GM21528 (cell line): ENCODE results near the gene SGIP1.
A peak's percentile ranks its signal among the peaks of the same experiment; 100 is the strongest.

Experiments used
- ATAC-seq: cut with Tn5 transposase; IDR thresholded peaks from one replicate; pipeline ENCODE4 v1.9.1; 2021; ENCODE audit warnings: mild to moderate bottlenecking, moderate library complexity; ENCODE audit not compliant: unreplicated experiment, low FRiP score

The SGIP1 gene

GRCh38 chr1:66533804-66534740 is at the start of gene SGIP1:
Gene SGIP1, plus strand, starts transcription at chr1:66534153. Its CDS starts 206 bp downstream, at chr1:66534359.
- no peak for ATAC-seq

DNA sequence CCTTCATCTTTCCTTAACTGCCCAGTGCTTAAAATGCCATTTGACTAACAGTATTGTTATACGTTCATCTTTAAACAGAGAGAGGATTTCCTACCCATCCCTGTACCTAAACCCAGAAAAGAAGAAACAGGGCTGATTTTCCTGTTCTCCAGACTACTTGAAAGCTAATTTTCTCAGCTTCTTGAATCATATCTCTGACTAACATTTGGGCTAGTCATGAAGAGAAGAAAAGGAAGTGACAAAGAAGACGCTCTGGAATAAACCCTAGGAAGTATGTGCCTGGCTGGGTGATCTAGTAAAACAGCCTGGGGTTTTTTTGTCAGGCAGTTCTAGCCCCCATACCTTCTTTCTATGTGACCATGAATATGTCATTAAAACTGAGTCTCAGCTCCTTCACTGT is 44.8 kb upstream of the SGIP1 start:
- ATAC-seq, result no peak

DNA sequence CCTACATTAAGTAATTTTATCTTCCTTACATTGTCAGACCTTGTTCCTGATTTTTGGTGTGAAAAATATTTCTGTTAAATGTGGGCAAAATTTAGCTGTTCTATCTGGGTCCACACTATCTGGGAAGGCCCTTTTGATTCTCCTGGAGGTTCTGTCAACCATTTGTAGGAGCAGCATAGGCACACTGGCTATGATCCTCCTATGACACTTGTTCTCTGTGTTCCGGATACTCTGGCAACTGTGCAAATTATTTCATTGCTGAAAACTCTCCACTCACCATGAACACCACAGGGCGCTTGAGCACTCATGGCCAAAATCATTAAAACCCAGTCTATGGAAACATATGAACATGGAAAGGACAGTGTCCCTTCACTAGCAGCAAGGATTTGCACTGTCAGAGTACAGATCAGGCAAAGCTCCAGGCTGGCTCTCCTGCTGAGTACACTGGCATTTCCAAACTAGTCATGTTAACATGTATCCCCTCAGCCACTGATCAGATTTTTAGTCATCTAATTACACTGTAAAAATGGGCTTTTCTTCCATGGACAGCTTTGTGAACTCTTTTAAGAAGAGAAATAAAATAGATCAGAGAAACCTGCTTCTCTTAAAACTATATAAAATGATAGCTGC is 43.9 kb upstream of the SGIP1 start:
- no peak for ATAC-seq

DNA sequence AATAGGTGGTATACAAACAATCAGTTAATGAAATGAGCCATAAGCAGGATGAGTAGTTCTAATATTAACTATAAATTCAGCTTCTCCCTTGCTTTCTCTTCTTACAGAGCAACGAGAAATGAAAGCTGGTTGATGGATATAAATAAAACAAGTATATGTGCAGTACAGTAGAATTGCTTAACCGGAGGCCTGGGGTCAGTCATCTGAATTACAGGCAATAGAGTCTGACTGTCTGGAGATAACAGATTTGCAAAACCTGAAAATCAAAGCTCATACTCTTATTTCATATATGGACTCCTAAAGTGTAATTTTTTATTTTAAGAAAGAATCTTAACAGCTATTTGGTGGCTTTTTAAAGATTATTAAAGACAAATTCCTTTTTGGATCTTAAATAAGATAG is 43.1 kb upstream of the SGIP1 start:
- ATAC-seq, result peak; percentile 91

DNA sequence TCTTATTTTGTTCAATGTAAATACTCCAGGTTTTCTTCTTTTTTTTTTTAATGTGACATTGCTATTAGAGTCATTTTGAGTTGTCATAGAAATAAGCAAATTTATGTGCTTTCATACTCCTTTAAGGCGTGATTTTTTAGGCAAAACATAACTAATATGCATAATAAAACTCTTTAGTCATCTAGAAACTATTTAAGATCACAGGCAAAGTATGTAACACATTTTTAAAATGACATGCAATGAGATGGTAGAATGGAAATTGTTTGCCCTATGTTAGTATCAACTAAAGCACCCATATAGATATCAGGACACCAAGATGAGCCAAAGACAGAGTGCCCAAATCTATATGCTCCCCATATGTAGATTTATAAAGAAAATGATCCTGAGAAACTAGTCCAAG is 41.5 kb upstream of the SGIP1 start:
- ATAC-seq, result no peak

- no peak for ATAC-seq
These were observed 40.2 kb upstream of the SGIP1 start for GRCh38 chr1:66493731-66494130.

DNA sequence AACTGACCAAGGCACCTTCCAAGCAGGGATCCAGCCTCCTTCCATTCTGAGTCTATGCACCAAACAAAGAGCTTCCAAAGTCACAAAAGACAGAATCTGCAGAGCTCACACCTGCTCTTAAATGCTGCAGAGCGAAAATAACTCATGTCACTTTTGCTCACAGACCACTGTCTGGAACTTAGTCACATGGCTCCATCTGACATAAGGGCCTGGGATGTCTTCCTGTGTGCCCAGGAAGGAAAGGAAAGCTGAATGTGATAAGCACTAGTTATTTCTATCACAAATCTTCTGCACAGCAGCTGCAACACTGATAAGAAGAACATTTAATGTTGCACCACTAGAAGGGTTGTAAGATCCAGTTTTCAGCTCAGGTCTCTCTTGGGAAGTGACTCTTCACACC is 39.5 kb upstream of the SGIP1 start:
- no peak for ATAC-seq

- no peak for ATAC-seq
These were observed 38.5 kb upstream of the SGIP1 start for GRCh38 chr1:66495495-66495894.

- no peak for ATAC-seq
These were observed 36.0 kb upstream of the SGIP1 start for GRCh38 chr1:66497910-66498309.

DNA sequence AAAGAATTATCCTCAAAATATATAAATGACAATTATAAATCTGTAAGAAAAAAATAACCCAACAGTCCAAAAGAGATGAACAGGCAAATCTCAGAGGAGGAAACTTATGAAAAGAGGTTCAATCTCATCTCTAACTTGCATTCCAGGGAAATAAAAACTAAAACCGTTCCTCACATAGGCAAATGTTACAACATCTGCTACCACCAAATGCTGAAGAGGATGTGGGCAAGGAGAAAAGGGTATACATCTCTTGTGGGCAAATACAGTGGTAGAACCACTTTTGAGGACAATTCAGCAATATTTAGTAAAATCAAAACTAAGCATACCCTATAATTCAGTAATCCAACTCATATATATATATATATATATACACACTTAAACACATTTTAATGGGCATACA is 33.7 kb upstream of the SGIP1 start:
- ATAC-seq, result no peak

- ATAC-seq, result no peak
These were observed 31.9 kb upstream of the SGIP1 start for GRCh38 chr1:66502086-66502485.

DNA sequence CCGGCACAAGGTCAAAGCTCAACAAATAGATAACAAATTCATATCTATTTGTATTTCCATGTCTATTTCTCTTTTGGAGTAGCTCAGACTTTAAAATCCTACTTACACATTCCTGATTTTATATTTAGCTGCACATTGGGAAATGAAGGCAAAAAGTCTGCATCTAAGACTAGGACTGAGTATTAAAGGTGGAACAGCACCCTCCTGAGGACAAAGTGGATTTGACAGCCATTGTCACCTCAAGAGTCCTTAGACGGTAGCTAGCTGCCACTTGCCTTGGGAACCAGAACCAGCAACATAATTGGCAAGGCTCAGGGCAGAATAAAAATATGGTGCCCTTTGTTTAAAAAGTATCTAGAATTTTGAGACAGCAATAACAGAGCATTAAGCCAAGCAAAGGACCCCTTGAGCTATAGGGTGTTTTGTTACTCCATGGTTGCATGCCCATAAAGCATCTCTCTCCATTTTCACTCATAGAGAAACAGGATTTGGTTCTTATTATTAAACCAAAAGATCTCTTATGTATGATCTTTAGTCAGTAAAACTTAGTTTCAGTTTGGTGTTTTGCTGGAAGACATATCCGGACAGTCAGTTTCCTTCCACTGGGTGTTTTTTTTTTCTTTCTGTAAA is 30.0 kb upstream of the SGIP1 start:
- peak; percentile 86 for ATAC-seq

- ATAC-seq, result no peak
These were observed 28.1 kb upstream of the SGIP1 start for GRCh38 chr1:66505671-66506392.

DNA sequence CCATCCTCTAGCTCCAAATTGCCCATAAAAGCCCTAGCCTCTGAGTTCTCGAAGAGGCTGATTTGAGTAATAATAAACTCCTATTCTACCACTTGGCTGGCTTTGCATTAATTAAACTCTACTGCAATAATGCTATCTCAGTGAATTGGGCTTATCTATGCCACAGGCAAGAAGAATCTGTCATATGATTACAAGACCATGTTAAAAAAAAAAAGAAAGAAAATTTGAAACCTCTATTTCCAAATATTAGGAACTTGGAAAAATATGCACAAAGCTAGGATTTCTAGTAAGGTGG is 27.6 kb upstream of the SGIP1 start:
- ATAC-seq, result no peak

DNA sequence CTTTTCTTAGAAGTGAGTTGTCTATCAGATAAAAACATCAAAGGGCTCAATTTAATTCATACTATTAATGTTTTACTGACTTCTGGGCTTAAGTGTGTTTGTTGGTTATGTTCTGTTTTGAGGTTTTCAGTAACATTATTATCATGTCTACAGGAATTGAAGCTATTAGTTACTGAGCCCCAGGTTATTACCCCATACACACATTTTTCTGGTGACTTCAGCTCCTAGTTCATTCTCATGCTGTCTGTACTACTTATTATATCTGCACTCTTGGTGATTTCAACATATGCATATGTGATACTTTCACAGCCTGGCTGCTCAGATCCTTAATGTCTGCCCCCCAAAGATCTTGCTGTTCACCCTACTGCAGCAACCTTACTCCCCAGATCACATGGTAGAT is 27.0 kb upstream of the SGIP1 start:
- ATAC-seq, result no peak

DNA sequence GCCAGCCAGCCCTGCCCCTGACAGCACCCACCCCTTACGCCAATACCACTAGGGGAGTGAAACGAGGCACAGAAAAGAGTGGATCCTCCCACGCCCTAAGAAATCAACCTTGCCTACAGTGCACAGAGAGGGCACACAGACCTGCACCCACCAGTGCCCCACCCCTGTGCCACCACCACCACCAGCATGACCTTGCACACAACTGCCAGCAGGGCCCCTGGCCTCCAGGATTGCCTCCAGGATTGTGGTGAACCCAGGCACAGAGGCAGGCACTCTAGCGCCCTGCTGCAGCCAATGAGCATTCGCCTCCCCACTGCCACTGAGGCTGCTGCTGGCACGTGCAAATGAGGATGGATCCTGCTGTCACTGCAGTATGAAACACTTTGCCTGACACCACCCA is 23.5 kb upstream of the SGIP1 start:
- no peak for ATAC-seq

DNA sequence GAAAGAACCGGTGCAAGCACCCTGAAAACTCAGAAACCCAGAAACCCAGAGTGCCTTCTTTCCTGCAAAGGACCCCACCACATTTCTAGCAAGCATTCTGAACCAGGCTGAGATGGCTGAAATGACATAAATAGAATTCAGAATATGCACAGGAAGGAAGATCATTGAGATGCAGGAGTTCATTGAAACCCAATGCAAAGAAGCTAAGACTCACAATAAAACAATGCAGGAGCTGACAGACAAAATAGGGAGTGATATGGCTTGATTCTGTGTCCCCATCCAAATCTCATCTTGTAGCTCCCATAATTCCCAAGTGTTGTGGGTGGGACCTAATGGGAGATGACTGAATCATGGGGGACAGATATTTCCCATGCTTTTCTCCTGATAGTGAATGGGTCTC is 22.8 kb upstream of the SGIP1 start:
- ATAC-seq, result no peak

GRCh38 chr1:66517959-66518358 is 16.0 kb upstream of the SGIP1 start:
- no peak for ATAC-seq

DNA sequence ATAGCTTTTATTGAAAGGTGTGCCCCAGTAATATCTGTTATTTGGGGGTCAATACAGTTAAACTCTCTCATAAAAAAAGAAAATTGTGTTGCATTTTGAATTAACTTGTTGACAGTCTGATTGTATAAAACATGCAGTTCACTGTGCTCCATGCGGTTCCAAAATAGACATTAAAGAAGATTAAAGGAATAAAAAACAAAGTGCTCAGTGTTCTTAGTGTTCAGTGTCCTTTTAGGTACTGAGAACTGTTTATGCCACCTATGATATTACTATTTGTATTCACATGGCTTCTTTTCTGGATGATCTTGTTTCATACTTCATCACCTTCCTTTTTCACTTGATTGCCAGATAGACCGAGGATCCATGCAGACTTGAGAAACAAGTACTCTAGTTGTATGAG is 15.3 kb upstream of the SGIP1 start:
- no peak for ATAC-seq

DNA sequence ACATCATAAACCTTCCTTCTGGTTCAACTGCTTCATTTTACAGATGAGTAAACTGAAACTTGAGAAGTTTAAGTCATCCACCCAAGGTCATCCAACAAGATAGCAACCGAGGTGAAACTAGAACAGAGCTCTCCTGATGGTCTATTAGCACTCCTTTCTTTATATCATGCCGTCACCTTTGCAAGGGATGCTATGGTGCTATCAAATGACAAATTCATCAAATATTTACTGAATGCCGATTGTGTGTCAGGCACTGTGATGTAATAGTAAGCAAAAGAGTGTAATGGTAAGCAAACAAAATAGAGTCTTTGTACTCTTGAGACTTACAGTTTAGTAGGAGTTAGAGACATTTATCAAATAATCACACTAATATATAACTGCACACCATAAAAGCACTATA is 14.0 kb upstream of the SGIP1 start:
- no peak for ATAC-seq

- ATAC-seq, result no peak
These were observed 13.3 kb upstream of the SGIP1 start for GRCh38 chr1:66520655-66521054.
